HG02642 (cell line): Measurements from ENCODE around the gene MTUS2.
"Not testable (repeated sequence)": the region's sequence is repeated elsewhere in the genome, so short reads cannot be mapped to it uniquely, and the experiment has no call there.

Experiments used
- ATAC-seq: cut with Tn5 transposase; IDR thresholded peaks from one replicate; pipeline ENCODE4 v1.9.1; 2021; ENCODE audit warnings: mild to moderate bottlenecking; ENCODE audit not compliant: unreplicated experiment, poor library complexity

MTUS2 gene

GRCh38 chr13:29362849-29363604 is 542.9 kb downstream of the MTUS2 start:
- peak; percentile 85 for ATAC-seq

GRCh38 chr13:29369060-29369743 is 549.1 kb downstream of the MTUS2 start:
- ATAC-seq, result no peak

- no peak for ATAC-seq
Measured at GRCh38 chr13:29379281-29379680, 559.1 kb downstream of the MTUS2 start.

- ATAC-seq, result no peak
Measured at GRCh38 chr13:29379865-29380264, 559.7 kb downstream of the MTUS2 start.

- ATAC-seq, result no peak
Measured at GRCh38 chr13:29382021-29382420, 561.9 kb downstream of the MTUS2 start.

GRCh38 chr13:29383476-29383875 is 563.3 kb downstream of the MTUS2 start:
- ATAC-seq, result no peak

- ATAC-seq, result no peak
Measured at GRCh38 chr13:29384466-29384865, 564.3 kb downstream of the MTUS2 start.

GRCh38 chr13:29384871-29385270 is 564.7 kb downstream of the MTUS2 start:
- ATAC-seq, result no peak

GRCh38 chr13:29386246-29386645 is 566.1 kb downstream of the MTUS2 start:
- ATAC-seq, result no peak

GRCh38 chr13:29390598-29390997 is 570.5 kb downstream of the MTUS2 start:
- not testable (repeated sequence) for ATAC-seq

GRCh38 chr13:29396446-29396845 is 576.3 kb downstream of the MTUS2 start:
- no peak for ATAC-seq

- no peak for ATAC-seq
Measured at GRCh38 chr13:29397265-29397664, 577.1 kb downstream of the MTUS2 start.

- no peak for ATAC-seq
Measured at GRCh38 chr13:29402166-29402636, 582.1 kb downstream of the MTUS2 start.

GRCh38 chr13:29405401-29405800 is 585.3 kb downstream of the MTUS2 start:
- ATAC-seq, result no peak

- no peak for ATAC-seq
Measured at GRCh38 chr13:29411481-29411880, 591.3 kb downstream of the MTUS2 start.

GRCh38 chr13:29418026-29418425 is 597.9 kb downstream of the MTUS2 start:
- no peak for ATAC-seq

GRCh38 chr13:29421118-29421517 is 601.0 kb downstream of the MTUS2 start:
- ATAC-seq, result no peak

- ATAC-seq, result no peak
Measured at GRCh38 chr13:29422015-29422414, 601.9 kb downstream of the MTUS2 start.

- ATAC-seq, result no peak
Measured at GRCh38 chr13:29423050-29423449, 602.9 kb downstream of the MTUS2 start.

GRCh38 chr13:29427937-29428309 is 607.8 kb downstream of the MTUS2 start:
- no peak for ATAC-seq

GRCh38 chr13:29428310-29429181 is 608.4 kb downstream of the MTUS2 start:
- no peak for ATAC-seq
